SKM-1 (cell line): Measurements from ENCODE around the gene GPR3.
A peak's percentile ranks its signal among the peaks of the same experiment; 100 is the strongest.
"Not testable (repeated sequence)": the region's sequence is repeated elsewhere in the genome, so short reads cannot be mapped to it uniquely, and the experiment has no call there.

Experiments used
- DNase-seq: peaks from one replicate; lab custom pipeline; 2025; ENCODE audit not compliant: unreplicated experiment; lab: John Stamatoyannopoulos, UW

The GPR3 gene

DNA sequence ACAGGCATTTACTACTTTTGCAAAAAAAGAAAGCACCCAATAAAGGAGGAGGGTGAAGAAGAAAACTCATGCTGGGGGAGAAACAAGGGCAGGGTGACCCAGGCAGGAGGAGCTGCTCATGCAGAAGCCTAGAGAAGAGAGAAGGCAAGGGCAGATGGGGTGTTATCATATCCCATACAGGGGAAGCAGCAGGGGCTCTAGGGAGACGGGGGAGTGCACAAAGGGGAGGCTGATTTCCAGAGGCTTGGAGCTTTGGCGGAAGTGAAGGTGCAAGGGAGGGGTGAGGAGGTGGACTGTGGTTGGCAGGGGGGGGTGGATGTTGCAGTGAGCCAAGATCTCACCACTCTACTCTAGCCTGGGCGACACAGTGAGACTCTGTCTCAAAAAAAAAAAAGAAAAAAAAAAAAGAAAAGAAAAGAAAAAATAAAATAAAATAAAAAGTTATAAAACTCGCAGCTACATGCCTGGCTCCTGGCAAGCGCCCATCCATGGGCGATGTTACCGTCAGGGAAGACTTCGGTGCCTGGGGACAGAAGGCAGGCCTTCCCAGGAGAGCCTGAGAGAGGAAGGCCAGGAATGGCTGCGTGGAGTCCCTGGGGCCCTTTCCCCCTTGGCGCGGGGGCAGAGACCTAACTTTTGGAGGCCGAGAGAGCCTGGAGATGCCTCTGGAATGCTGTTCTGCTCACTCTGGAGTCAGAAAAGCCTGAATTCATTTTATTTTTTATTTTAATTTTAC is 14.5 kb upstream of the GPR3 start:
- no peak for DNase-seq

DNA sequence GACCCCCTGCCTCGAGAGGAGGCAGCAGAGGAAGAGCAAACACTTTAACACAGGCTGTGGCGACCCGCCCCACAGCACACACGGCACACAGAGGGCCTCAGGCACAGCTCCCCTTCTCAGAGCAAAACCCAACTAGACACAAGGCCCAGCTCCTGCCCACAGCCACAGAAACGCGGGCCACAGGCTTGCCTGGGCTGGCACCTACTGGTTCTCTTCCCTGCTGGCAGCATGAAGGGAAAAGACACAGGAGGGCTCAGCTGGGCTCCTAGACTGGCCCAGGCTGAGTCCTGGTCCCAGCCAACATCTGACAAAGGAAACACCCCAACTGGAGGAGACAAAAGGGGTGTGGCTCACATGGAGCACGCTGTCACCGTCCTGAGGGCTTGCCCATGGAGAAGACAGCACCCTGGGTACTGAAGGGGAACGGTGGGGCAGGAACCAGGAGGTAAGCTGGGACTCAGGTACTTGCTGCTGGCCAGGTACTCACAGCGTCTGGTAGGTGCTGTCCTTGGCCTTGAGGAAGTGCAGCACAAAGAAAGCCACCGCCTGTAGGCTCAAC is 12.8 kb upstream of the GPR3 start:
- DNase-seq = no peak

DNA sequence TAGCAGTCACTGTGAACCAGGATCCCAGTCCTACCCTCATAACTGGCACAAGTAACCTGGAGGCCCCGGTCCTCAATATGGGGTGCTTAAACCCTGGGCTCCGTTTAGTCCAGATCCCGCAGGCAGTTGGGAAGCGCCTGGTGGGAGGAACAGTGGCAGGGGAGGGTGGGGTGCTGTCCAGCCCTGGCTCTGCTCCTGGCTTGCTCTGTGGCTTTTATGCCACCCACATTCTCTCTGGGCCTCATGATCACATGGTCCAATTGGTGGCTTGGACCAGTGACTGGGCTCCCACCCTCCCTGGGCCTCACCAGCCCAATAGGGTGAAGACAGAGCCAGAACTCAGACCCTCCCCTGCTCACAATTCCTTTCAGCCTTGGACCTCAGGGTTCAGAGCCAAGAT is 12.2 kb upstream of the GPR3 start:
- DNase-seq = no peak

DNA sequence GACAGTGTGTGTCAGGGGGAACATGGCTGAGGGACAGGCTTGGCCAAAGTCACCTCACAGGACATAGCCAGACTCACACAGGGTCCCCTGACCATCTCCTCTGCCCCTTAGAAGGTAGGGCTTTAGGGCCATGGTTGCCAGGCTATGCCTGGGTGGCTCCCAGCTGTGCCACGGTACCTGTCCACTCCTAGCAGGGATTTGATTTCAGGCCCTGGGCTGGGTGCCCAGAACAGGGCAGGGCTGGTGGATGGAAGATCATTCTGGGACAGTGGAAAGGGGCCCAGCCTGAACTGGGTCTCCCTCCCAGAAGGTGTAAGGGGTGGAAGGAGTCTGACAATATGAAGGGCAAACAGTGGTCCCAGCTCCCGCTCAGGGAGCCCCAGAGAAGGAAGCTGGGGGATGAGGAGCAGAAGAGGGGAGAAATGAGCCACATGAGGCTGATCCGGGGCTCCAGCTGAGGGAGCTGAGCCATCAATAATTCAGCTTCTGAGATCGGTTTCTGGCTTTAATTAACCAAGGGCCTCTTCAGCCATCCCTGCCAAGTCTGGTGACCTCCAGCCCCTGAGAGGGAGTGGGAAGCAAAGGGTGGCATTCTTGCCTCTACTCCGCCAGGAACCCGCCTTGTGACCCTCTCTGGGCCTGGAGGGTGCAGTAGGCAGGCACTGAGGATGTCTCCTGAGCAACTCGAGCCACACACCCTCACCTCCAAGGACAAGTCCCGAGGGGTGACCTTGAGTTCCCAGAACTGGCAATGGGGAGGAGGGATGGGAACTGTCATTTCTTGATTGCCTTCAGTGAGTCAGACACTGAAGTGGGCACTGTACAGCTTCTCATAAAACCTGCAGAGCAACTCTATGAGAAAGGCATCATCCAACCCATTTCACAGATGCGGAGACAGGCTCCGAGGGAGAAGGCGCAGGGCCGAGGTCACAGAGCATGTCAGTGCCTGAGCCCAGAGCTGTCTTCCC is 11.4 kb upstream of the GPR3 start:
- no peak for DNase-seq

DNA sequence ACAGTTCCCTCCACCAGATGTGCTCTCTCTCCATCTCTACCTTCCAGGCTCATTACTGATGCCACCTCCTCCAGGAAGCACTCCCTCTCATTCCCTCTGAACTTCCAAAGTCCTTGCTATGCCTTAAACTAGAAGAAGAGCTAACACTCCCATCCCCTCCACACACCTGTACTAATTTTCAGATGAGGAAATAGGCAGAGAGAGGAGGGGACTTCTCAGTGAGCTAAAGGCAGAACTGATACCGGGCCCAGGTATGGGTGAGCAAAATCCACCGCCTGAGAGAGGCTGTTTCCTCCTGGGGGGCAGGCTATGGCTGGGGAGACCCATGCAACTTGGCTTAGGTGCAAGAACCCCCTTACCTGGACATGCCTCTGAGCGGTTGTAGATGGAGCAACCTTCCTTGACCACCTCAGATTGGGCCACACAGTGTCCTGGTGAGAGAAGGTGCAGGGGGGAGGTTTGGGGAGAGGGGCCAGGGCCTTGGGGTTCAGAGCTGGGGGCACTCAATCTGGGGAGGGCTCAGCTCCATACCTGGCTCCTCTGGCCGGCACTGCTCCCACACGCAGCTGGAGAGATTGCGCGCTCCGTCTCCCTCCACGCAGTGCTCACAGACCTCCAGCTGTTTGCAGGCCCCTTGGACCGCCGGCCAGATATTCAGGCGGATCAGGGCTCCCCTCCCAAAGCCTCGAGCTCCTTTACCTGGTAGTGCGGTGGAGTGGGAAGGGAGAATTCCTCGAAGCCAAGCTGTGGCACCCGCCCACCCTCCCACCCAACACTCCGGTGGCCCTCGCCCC is 10.3 kb upstream of the GPR3 start:
- no peak for DNase-seq

DNA sequence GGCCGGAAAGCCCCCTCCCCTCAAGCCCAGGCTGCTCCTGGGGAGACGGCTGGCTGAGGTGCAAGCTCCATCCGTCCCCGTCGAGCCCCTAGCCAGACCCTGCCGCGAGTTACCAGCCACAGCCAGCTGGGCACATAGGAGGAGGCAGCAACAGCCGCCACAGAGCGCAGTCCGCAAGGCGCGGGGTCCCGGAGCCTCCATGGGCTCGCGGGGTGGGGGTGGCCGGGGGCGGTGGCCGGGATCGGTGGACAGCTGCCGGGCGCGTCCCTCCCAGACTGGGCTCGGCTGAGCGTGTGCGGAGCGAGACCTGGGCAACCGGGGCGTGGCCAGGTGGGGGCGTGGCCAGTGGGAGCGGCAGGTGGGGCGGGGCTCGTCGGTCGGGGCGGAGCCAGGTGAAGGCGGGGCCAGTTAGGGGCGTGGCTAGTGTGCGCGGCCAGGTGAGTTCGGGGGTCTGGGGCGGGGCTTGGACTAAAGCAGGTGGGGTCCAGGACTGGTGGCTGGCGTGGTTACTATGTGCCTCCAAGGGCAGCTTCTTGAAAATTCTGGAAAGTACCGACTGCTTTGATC is 9.3 kb upstream of the GPR3 start, which contains the start of gene CD164L2:
CD164L2 (minus strand) TSS at position 295 of the 567 bp plus-strand sequence; CDS start at position 201, 94 bp downstream.
- DNase-seq = no peak

DNA sequence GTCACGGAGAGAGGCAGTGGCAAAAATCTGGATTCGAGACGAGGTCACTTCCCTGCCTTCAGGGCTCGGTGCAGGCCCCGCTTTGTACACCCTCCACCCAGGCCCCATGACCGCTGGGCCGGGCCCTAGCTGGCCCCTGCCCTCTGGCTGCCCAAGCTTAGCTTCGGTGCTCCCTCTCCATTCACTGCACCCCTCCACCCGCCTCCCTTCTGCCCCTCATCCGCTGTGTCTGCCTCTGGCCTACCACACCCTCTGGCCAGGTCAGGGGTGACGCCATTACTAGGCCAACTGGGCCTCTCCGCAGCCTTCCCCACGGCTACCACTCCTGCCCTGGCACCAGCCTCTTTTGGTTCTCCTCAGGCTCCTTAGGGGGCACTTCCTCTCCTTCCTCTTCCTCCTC is 8.8 kb upstream of the GPR3 start:
- no peak for DNase-seq

DNA sequence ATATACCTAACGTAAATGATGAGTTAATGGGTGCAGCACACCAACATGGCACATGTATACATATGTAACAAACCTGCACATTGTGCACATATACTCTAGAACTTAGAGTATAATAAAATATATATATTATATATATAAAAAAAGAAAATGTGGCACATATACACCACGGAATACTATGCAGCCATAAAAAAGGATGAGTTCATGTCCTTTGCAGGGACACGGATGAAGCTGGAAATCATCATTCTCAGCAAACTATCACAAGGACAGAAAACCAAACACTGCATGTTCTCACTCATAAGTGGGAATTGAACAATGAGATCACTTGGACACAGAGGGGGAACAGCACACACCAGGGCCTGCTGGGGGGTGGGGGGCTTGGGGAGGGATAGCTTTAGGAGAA is 7.6 kb upstream of the GPR3 start:
- not testable (repeated sequence) for DNase-seq

DNA sequence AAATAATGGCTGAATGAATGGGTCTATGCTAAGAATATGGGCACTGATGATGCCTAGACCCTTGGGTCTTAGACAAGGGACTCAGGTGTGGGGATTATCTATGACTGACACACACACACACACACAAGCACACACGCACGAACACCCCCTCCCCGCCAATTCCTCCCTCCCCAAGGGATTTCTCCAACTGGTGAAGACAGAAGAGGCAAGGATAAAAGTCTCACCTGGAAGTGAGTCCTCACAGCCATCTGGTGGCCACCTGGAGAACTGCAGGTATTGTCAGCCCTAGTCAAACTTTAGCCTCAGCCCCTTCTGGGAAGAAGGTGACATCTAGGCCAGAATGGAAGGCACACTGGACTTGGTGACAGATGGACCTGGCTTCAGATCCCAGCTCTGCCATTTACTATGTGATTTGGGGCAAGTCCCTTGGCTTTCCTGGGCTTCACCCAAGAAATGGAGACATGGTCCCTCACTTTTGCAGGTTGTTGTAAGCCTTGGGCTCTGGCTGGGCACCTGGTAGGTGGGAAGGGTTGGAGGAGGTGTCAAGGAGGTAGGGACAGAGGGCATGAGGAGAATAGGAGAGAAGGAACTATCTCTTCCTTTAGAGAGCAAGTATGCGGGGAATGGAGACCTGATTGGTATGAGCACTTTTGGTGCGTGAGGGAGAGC is 4.0 kb upstream of the GPR3 start:
- peak; percentile 25 for DNase-seq

DNA sequence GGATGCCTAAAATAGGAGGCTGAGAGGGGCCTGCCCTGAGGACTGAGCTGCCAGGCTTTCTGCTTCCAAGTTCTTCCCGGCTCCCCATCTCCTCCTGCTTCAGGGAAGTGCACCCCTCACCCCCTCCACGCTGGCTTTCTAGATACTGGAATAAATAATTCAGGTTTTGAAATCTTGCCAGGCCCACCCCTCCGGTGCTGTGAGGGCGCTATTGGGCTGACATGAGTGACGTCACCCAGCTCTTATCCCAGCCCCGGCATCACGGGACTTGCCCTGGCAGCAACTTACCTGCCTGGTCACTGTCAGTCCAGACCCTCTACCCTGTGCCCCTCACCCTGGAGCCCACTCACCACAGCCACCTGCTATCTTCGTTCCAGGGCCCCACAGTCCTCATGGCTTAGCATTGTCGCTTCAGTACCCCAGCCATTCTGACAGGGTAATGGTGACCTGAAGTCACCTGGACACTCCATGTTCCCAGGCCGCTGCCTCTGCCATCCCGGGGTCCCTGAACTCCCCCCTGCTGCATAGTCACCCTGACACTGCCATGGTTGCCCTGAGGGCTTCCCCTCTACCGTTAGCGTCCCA is 819 bp upstream of the GPR3 start:
- DNase-seq = no peak

DNA sequence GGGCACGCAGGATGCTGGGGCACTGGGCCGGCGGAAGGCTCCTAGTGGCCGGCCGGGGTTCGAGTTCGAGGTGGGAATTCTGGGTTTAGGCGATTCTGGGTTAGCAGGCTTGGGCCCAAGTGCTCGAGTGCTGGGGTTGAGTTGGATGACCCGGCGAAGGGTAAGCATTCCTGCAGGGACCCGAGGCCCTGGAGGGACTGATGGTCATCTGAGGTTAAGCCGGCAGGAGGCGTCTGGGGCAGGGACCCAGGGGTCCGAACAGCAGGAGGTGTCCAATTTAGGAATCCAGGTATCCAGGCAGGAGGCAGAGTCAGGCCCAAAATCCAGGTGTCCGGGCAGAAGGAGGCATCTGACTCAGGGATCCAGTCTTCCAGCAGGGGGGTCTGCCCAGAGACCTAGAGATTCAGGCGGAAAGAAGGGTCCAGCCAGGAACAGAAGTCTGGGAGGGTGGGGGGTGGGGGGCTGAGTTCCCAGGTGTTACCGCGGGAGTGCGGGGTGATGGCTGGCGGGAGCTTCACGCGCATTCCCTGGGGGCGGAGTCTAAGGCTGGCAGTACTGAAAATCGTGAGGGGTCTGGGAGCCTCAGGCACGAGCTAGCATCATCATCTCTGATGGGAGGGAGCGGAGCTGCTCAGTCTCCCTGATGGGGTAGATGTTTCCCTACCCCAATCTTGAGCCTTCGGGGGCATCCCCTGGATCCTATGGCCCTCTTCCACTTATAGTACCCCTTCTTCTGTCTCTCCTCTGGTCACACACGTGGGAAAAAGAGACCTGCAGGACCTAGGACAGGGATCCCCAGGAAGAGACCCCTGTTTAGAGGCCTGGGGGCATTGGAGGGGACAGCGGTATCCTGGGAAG is 585 bp downstream of the GPR3 start:
- DNase-seq = no peak

DNA sequence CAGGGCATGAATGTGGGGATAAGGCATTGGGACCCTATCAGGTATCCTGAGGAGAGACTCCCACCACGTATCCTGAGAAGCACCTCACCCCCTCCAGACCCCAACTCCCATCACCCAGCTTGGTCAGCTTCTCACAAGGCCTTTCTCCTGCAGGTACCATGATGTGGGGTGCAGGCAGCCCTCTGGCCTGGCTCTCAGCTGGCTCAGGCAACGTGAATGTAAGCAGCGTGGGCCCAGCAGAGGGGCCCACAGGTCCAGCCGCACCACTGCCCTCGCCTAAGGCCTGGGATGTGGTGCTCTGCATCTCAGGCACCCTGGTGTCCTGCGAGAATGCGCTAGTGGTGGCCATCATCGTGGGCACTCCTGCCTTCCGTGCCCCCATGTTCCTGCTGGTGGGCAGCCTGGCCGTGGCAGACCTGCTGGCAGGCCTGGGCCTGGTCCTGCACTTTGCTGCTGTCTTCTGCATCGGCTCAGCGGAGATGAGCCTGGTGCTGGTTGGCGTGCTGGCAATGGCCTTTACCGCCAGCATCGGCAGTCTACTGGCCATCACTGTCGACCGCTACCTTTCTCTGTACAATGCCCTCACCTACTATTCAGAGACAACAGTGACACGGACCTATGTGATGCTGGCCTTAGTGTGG is 1.3 kb downstream of the GPR3 start:
- no peak for DNase-seq

DNA sequence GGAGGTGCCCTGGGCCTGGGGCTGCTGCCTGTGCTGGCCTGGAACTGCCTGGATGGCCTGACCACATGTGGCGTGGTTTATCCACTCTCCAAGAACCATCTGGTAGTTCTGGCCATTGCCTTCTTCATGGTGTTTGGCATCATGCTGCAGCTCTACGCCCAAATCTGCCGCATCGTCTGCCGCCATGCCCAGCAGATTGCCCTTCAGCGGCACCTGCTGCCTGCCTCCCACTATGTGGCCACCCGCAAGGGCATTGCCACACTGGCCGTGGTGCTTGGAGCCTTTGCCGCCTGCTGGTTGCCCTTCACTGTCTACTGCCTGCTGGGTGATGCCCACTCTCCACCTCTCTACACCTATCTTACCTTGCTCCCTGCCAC is 1.8 kb downstream of the GPR3 start:
- DNase-seq = no peak

DNA sequence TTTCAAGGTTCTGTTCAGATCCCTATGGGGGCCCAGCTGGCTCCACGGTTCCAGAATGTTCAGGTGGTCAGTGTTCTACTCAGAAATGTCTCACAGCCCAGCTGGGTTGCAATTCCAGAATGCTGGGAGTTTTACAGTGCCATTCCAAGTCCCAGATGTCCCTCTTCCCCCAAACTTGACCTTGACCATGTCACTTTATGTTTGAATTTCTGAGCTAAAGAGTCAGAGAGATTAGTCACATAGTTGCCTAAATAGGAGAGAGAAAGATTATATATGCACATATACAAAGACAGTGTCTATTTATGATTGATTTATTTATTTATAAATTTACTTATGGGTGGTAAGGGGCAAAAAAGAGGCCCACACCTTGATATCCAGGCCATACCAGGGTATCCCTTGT is 2.5 kb downstream of the GPR3 start:
- no peak for DNase-seq

DNA sequence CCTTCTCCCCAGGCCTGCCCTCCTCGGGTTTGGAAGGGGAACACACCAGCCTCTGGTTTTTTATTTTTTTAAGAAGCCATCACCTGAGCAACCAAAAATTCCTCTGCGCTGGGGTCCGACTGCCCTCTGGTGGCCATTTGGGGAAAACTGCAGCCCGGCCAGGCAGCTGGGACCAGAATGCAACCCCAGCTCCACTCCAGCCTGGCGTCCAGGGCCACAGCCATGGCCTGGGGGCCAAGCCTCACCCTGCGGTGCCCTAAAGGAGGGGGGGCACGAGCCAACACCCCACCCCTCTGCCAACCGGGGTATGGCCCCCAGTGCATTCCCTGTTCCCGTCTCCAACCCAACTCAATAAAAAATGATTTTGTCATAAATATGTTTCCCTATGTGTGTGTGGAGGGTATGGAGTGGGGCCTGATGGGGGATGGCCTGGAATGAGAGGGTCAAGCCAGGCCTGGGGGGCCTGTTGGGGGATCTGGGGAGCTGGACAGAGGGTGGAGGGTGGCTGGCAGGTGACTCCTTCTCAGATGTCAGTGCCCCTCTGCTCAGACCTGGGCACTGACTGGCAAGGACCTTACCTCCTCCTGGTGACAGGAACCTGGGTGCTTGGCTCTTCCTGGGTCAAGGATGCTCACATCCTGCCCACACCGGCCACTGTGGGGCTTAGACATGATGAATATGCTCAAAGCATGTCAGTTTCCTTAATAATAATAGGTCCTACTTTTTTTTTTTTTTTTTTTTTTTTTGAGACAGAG is 3.2 kb downstream of the GPR3 start:
- DNase-seq = peak; percentile 46

DNA sequence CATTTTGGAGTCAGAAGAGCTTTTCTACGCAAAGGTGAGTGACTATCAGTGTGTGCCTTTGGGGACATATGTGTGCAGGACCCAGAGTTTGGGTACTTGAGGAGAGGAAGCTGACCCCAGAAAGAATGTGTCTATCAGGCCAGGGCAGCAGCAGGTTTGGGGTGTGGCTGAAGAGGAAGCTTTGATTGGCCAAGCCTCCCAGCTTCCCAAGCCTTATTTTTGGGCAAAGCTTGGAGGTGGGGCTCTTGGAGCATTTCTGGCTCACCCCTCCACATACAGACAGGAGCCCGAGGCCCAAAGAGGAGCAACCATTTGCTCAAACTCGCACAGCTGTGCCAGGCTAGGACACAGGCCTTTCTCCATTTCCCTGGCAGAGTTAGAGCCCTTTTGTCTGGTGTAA is 4.7 kb downstream of the GPR3 start:
- DNase-seq = no peak

DNA sequence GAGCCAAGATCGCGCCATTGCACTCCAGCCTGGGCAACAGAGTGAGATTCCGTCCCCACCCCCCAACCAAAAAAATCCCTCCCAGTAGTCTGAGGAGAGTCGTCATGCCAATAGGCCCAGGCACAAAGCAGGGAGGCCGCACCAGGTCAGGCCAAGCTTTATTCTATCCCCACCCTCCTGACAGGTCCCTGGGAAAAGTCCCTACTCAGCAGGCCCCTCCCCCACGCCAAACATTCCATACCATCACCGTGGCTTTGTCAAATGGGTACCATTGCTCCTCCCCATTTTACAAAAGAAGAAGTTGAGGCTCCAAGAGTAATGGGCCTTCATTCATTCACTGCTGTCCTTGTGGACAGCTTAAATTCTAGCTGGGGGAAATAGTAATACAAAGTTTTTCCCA is 5.3 kb downstream of the GPR3 start:
- no peak for DNase-seq
